Activated CD4-positive, alpha-beta T cell treated with anti-CD3 and anti-CD28 coated beads, Interleukin-10, Interleukin-2, amounts not matched to agents 100 ng/mL and 50 ng/mL, durations not matched to agents 16 hours and 8 hours (primary cell): Measurements from ENCODE around the gene CAPSL.
"Not testable (repeated sequence)": the region's sequence is repeated elsewhere in the genome, so short reads cannot be mapped to it uniquely, and the experiment has no call there.

ENCODE experiments used
- DNase-seq: peaks from one replicate; pipeline ENCODE4 v3.0.0-alpha.2; 2020

The CAPSL gene

DNA sequence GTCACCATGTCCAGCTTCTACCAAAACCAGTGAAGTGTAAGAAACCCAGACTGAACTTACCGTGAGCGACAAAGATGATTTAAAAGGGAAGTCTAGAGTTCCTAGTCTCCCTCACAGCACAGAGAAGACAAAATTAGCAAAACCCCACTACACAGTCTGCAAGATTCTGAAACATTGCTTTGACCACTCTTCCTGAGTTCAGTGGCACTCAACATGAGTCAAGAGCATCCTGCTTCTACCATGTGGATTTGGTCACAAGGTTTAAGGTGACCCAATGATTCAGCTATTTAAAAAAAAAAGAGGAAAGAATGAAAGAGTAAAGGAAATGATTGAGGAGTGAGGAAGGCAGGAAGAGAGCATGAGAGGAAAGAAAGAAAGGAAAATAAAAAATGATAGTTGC, 62.0 kb downstream of the CAPSL start:
- DNase-seq = peak; percentile 46

DNA sequence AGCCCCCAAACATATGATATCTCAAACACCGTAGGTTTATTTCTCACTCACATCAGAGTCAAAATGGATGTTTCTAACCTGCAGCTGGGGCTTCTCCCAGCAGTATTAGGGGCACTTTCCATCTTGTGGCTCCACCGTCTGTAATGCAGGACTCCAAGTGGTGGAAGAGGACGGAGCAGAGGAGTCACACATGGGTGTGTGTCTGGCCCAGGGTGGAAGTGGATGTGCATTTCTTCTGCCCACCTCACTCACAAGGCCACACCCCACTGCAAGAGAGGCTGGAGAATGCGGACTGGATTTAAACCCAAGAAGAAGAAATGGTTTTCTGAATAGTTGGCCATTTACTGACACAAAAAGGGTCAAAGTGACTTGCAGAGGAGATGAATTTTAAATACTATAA, 67.8 kb downstream of the CAPSL start:
- no peak for DNase-seq

DNA sequence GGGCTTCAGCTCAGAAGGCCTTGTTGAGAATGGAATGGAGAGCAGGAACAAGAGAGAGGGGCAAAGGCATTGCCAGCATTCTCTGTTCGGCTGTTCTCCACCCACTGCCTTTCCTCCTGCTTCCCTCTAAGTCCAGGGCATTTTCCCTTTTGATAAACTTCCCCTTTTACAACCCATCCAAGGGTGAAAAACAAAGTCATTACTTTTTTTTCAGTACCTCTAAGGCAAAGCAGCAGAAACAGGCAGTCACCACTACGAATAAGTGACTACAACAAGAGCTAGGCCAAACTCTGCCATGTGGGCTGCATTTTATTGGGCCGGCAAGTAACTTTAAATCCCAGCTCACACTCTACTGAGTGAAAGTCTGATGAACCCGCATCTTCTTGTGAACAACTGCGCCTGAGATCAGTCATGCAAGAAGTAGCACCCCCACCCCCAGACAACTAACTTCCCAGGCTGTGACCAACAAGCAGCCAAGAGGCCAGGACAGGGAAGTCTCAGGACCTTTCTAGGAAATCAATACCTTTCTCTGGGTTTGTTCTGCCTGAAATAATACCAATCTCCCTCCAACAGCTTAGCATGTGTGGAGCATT, 68.6 kb downstream of the CAPSL start:
- DNase-seq = no peak

DNA sequence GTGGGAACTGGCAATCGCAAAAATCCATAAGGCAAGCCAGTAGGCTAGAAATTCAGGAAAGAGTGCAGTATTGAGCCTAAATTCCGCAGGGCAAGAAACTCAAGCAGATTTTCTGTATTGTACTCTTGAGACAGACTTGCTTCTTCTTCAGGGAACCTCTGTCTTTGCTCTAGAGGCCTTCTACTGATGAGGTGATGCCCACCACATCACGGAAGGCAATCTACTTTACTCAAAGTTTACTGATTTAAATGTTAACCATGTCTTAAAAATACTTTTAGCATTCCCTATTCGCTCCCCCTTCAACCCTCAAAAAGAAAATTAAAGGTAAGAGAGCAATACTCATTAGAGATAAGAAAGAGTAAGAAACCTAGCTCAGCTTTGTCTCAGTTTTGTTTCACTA, 70.4 kb downstream of the CAPSL start:
- DNase-seq = no peak

DNA sequence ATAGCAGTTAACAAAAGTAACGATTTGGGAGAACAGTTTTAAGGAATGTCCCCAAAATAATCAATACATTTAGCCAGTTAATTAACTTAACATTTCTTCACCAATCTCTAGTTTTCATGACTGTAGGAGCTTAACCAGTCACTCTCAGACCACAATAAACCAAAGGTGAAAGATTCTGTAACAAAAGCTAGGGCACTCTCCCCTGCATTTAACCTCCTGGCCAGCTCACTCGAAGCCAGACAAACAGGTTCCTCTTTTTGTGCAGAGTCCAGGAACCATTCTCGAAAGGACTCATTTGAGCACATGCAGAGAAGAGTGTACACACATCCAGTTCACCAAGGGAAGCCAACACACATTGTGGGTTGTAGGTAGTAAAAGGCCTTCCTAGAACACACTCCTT, 75.3 kb downstream of the CAPSL start:
- peak; percentile 64 for DNase-seq

DNA sequence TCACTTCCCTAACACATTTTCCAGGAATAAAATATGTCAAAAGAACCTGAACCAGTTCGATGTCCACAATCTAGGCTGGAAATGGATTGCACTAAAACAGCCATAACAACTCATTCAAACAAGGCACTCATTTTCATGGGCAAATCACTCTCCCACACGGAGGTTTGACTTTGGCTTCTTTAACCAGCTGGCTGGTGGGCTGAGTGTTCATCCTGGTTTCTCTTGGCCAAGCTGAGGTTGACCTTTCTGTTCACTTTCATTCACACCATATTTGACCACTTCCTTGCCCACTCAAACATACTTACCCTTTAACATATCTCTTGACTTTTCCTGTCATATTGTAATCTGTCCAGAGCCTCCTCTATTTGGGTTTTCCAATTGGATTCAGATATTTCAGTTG, 76.3 kb downstream of the CAPSL start:
- DNase-seq = no peak

DNA sequence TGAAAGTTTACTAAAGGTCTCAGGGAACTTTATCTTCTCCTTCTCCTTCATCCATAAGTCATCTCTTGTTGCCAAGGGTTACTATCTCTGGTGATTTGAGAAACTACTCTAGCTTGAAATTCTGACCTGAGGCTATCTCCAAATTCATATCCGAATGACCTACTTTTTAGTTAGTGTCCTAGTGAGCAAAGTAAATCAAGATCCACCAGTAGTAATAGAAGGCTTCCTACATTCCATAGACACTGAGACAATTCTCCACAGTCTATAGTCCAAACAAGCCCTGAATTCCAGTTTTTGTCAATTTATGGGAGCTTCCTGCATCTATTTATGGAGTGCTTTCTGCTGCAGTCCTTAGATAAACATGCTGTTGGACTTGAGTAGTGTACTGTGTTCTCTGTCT, 76.7 kb downstream of the CAPSL start:
- DNase-seq = no peak

DNA sequence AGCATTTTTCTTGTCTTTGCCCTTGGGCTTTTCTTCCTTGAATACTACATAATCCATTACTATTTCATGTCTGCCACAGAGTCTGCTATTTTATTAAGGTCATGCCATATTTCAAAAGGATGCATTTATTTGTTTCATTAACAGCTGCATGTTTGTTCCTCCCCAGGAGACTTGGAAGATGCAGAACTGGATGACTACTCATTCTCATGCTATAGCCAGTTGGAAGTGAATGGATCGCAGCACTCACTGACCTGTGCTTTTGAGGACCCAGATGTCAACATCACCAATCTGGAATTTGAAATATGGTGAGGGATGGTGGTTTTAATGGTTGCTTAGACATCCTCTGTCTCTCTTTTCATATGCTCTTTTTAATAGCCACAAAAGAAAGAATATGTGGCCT, 77.7 kb downstream of the CAPSL start:
- DNase-seq = no peak

DNA sequence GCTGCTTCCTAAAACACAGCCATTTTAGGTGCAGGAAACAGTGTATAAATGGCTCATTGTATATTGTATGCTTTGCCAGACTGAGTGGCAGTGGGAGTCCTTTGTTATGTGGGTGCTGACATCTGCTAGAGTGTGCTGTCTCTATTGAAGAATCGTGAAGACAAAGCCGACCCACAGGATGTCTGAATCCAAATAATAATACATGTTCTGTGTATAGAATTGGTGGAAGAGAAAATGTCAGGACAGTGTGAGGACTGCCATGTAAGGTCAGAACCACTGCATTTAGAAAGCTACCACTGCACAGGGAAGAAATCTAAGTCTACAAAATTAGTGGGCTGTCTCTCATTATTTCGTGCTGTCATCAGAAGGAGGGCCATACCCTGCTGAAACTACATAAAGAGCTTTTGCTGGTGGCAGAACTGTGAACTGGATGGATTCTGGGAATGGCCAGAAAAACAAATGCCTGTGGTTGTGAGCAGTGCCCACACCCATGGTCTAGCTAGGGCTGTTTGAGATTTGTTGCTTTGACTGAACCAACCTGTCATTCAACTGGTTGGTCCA, 79.2 kb downstream of the CAPSL start:
- peak; percentile 61 for DNase-seq

DNA sequence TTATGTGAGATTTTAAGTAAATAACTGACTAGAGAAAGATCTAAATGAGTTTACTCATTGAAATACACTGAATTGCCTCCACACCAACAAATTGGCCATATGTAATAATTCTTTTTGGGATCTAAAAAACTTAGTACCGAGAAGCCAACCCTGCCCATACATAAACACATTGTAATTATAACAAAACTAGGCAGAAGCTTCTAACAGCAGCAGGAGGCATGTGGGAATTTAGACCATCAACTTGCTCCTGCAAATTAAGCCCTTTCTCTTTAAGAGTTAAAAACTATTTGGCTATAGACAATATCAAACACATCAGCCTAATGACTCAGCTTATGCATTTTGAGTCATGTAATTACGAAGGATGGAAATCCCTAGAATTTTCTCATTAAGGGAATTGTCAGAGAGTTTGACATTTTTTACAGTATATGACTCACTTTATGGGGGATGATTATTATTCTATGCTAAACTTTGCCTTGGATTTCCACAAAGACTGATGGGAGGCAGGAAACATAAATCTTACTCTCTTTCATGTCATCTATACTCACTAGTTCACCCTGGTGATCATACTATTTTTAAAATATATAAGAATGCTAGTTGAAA, 80.7 kb downstream of the CAPSL start:
- peak; percentile 70 for DNase-seq

DNA sequence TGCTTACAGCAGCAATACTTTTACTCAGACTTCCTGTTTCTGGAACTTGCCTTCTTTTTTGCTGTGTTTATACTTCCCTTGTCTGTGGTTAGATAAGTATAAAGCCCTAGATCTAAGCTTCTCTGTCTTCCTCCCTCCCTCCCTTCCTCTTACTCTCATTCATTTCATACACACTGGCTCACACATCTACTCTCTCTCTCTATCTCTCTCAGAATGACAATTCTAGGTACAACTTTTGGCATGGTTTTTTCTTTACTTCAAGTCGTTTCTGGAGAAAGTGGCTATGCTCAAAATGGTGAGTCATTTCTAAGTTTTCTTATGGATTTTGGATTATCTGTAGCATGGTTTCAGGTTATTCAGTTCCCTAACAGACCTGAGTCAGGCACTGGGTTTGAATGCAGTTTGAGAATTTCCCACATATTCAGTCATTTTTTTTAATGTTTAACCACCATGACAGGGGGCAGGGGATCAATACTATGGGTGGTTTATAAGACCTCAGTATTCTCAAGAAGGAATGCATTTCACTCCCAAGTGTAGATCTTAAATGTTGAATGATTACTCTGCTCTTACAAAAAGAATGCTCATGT, 81.6 kb downstream of the CAPSL start, which contains the start of gene IL7R:
Gene IL7R, plus strand, starts transcription at position 127 of the 587 bp plus-strand sequence. Its CDS starts 87 bp downstream, at position 214.
- peak; percentile 92 for DNase-seq

DNA sequence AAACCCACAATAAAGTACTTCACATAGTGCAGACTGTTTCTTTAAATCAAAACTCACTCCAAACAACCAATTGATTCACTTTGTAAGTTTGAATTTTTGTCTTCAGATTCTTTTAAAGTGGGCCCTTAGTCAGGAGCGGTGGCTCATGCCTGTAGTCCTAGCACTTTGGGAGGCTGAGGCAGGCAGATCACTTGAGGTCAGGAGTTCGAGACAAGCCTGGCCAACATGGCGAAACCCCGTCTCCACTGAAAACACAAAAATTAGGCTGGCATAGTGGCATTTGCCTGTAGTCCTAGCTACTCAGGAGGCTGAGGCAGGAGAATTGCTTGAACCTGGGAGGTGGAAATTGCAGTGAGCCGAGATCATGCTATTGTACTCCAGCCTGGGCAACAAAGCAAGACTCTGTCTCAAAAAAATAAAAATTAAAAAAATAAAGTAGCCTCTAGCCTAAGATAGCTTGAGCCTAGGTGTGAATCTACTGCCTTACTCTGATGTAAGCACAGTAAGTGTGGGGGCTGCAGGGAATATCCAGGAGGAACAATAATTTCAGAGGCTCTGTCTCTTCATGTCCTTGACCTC, 82.1 kb downstream of the CAPSL start:
- DNase-seq = not testable (repeated sequence)

DNA sequence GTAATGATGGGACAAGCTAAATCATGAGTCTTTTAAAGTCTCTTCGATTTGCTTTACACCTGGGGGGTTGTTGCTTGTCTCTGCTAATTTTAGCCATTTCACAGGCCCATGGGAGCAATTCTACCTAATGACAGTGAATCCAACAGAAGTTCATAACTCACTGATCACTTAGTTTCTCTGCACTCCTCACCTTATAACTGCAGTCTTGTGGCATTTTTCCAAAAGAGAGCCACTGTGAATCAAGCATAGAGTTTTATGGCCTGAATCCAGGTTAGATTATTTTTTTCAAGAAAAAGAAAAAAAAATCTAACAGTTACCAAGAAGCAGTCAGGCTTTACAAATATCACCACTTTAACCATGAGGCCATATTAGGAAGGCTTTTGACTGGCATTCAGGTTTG, 83.2 kb downstream of the CAPSL start:
- no peak for DNase-seq
